Stimulated activated naive CD8-positive, alpha-beta T cell treated with anti-CD3 and anti-CD28 coated beads, Interleukin-15, Interleukin-2, amounts not matched to agents 100 U/mL and 50 U/mL, for 24 hours (primary cell): ENCODE data around the gene DIPK1B.

ENCODE experiments used
- ATAC-seq: fragments of 150-1000 bp; cut with Tn5 transposase; one replicate; pipeline ENCODE4 v1.10.0; 2021
- DNase-seq: peaks from one replicate; pipeline ENCODE4 v3.0.0; 2021

DIPK1B gene

GRCh38 chr9:136769710-136770191 lies 57.4 kb downstream of the DIPK1B start:
- DNase-seq: peak; percentile 73

GRCh38 chr9:136771907-136772415 lies 59.6 kb downstream of the DIPK1B start:
- DNase-seq (no peak), ATAC-seq (no peak)

More at GRCh38 chr9:136769710-136770191, 57.4 kb downstream of the DIPK1B start:
- ATAC-seq: no peak

DNA sequence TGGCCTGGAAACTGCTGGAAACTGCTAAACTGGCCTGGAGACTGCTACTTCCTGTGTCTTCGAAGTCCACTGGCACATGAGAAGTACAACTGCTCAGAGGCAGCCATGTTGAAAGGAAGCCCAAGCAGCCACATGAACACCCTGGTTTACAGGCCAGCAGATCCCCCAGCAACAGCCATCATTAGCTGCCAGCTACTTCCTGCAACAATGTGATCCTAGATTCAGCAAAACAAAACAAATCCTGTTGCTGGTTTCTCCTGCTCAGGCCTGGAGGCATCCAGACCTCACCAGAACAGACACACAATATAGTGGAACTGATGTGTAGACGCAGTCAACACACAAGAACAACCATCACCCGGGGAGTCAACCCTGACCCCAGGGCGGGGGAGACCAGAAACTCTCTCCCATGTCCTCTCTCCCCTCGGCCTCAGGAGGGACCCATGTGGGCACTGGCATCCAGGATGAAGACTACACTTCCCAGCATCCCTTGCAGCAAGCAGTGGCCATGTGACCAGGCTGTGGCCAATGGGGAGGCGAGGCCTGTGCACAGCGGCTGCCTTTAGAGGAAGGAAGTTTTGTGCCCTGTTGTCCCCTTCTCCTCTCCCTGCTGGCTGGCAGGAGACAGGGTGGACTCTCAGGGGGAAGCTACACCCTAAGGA lies 61.1 kb downstream of the DIPK1B start:
- DNase-seq (peak; percentile 34), ATAC-seq (no peak)
